GM19455 (cell line): Measurements from ENCODE around the gene ACBD4.
"Not testable (repeated sequence)": the region's sequence is repeated elsewhere in the genome, so short reads cannot be mapped to it uniquely, and the experiment has no call there.

Experiments used
- ATAC-seq: cut with Tn5 transposase; IDR thresholded peaks from one replicate; pipeline ENCODE4 v1.9.1; 2021; ENCODE audit not compliant: unreplicated experiment

Gene ACBD4

GRCh38 chr17:45118691-45119090 lies 16.8 kb upstream of the ACBD4 start:
- ATAC-seq: no peak

DNA sequence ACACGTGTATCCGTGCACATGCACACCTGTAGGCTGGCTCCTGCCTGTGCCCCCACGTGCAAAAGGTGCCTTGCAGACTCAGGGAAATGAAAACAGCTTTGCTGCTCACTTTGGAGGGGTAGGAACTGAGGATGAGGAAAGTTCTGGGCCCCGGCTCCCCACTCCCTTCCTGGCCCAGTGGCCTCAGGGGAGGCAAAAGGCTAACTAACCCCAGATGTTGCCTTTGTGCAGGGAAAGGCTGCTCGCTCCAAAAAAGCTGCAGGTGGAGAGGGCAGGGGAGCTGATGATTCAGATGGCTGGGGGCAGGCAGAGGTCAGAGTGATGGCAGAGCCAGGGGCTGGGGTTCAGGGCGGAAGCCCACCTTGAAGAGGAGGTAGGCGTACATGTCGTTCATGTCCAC lies 15.5 kb upstream of the ACBD4 start:
- ATAC-seq: no peak

DNA sequence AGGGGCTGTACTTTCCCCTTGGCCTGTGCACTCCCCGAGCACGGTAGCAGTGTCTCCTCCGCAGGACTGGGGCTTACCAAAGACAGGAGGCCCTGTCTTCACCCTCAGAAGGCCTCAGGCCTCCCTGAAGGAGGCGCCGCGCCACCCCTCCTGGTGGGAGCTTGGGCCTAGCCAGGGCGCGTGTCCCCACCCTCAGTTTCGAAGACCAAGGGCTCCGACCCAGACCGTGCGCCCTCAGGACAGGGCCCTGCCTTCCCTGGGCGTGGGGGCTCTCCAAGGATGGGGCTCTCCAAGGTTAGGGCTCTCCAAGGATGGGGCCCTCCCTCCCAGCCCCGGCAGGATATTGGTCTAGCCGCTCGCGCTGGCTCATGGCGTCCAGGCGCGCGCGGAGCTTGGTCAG lies 14.9 kb upstream of the ACBD4 start:
- ATAC-seq: no peak

GRCh38 chr17:45121055-45121454 lies 14.4 kb upstream of the ACBD4 start:
- no peak for ATAC-seq

GRCh38 chr17:45123076-45123770 lies 12.3 kb upstream of the ACBD4 start:
- ATAC-seq: no peak

- no peak for ATAC-seq
These were observed 11.3 kb upstream of the ACBD4 start for GRCh38 chr17:45123930-45124796.

GRCh38 chr17:45124797-45125122 lies 10.7 kb upstream of the ACBD4 start:
- not testable (repeated sequence) for ATAC-seq

DNA sequence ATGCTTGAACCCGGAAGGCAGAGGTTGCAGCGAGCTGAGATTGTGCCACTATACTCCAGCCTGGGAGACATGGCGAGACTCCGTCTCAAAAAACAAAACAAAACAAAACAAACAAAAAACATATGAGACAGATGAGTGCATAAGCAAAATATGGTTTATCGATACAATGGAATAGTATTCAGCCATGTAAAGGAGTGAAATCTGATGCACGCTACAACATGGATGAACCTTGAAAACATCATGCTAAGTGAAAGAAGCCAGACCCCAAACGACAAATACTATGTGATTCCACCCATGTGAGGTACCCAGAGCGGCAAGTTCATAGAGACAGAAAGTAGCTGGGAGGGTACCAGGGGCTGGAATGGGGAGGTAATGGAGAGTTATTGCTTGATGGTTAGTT lies 10.0 kb upstream of the ACBD4 start:
- ATAC-seq: no peak

DNA sequence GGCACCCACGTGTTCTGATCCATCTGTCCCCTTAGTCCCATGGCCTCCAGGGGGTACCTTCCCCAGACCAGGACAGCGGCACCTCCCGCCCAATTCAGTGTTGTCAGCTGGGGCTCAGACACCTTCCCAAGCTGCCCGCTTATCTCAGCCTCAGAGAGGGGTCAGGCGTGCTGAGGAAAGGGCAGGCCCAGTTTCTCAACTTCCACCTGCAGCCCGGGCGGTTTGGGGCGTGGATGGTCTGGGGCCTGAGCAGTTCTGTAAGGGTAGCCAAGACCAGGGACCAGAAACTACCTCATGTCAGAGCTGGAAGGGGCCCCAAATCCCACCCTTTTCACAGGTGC lies 8.3 kb upstream of the ACBD4 start:
- no peak for ATAC-seq

DNA sequence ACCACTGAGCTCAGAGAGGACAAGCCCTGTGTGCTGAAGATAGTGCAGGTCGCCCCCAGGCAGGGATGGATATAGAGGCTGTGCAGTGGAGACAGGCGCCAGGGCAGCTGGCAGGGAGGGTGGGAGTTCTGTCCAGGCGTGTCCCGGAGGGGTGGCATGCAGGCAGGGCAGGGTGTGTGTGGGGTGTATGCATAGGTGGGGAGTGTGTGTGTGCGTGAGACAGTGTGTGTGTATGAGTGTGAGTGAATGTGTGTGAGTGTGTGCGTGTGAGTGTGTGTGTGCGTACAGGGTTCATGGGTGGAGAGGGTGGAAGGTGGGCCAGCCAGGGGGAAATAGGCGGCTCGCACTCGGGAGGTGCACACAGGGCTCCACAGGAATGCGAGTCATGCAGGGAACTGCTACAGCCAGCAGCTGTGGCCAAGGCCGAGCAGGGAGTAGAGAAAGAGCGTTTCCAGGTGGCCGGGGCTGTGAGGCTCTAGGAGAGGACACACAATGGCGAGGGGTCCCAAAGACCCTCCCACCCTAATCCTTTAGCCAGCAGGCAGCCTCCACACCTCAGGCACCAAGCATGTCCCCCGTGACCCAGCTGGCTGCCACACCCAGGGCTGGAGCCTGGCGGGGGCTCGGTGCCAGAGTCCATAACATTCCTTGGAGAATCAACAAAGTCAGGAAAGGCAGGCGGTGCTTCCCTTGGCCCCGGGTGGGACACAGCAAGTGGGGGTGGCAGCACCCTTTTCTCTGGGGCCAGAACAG lies 7.8 kb upstream of the ACBD4 start:
- no peak for ATAC-seq

GRCh38 chr17:45128331-45128730 lies 7.2 kb upstream of the ACBD4 start:
- no peak for ATAC-seq

DNA sequence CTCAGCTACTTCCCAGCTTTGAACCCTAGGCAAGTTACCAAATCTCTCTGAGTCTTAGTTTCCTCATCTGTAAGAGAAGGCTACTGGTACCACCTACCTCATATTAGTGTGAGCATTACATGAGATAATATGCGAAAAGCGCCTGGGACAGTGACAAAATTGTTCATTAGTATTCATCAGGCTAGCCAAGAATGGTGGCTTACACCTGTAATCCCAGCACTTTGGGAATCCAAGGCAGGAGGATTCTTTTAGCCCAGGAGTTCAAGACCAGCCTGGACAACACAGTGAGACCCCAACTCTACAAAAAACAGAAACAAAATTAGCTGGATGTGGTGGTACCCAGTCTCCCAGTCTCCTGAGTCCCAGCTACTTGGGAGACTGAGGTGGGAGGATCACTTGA lies 6.5 kb upstream of the ACBD4 start:
- no peak for ATAC-seq

DNA sequence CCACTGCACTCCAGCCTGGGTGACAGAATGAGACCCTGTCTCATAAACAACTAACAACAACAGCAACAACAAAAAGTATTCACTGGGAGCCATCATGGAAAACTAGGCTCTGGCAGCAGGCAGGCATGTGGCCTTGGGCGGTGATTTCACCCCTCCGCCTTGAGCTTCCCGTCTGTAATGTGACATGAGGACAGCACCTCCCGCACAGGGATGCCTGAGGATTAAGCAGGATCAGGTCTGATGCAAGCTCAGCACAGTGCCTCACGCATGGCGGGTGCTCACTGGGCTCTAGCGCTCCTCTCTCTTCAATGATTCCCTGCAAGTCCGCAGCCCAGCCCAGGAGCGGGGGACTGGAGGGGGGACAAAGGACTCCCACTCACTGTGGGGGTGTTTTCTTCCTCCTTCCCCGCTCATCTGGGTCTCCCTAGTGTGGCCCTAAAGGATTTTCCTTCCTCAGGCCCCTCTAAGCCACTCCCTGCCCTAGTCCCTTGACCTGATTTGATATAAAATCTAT lies 6.0 kb upstream of the ACBD4 start:
- no peak for ATAC-seq

- ATAC-seq: no peak
These were observed 5.4 kb upstream of the ACBD4 start for GRCh38 chr17:45129940-45130680.

- ATAC-seq: no peak
These were observed 4.5 kb upstream of the ACBD4 start for GRCh38 chr17:45130681-45131615.

- ATAC-seq: no peak
These were observed 3.7 kb upstream of the ACBD4 start for GRCh38 chr17:45131616-45132319.

GRCh38 chr17:45132320-45132571 lies 3.2 kb upstream of the ACBD4 start, which contains the start of gene PLCD3:
PLCD3 (minus strand) TSS chr17:45132515; CDS start chr17:45132410, 105 bp downstream.
- no peak for ATAC-seq

DNA sequence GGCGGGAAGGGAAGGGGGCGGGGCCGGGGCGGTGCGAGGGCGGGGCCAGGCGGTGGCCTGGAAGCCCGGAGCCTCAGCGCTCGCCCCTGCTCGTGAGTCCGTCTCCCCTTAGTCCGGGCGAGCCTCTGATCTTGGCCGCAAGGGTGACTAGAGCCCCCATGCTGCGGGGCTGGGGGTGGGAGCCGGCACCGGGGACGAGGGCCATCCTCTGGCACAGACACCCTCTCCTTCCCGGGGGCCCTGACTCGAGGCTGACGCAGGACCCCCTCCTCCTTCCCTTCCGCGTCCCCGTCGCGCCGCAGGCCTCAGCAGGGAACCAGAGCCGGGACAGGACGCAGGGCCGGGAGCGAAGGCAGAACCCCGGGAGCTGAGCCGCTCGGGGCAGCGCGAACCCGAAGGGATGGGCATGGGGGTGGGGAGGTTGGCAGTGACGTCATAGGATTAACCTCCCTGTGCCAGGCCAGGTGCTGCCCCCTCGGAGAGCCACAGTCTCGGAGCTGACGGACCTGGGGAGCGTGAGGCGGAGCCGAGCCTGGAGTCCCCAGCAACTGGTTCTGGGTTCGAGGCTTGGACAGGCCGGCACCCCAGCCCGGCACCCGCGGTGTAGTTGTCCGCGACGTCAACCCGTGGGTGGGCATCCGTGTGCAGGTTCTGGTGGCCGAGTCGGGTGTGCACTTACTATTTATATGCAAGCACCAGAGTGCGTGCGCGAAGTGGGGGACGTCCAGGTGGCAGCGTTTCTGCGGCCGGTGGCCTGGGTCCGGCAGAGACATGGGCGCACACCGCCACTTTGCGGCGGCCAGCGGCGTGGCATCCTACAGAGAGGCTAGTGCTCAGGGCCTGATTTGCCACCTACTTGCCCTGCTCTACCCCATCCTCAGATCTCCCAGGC lies 2.7 kb upstream of the ACBD4 start:
- no peak for ATAC-seq
